GM18511 (cell line): ENCODE data around the gene MITF.

Experiments
- ATAC-seq: cut with Tn5 transposase; IDR thresholded peaks from one replicate; pipeline ENCODE4 v1.9.1; 2021; ENCODE audit warnings: mild to moderate bottlenecking, moderate library complexity; ENCODE audit not compliant: unreplicated experiment

Gene MITF, protein sequence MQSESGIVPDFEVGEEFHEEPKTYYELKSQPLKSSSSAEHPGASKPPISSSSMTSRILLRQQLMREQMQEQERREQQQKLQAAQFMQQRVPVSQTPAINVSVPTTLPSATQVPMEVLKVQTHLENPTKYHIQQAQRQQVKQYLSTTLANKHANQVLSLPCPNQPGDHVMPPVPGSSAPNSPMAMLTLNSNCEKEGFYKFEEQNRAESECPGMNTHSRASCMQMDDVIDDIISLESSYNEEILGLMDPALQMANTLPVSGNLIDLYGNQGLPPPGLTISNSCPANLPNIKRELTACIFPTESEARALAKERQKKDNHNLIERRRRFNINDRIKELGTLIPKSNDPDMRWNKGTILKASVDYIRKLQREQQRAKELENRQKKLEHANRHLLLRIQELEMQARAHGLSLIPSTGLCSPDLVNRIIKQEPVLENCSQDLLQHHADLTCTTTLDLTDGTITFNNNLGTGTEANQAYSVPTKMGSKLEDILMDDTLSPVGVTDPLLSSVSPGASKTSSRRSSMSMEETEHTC

DNA sequence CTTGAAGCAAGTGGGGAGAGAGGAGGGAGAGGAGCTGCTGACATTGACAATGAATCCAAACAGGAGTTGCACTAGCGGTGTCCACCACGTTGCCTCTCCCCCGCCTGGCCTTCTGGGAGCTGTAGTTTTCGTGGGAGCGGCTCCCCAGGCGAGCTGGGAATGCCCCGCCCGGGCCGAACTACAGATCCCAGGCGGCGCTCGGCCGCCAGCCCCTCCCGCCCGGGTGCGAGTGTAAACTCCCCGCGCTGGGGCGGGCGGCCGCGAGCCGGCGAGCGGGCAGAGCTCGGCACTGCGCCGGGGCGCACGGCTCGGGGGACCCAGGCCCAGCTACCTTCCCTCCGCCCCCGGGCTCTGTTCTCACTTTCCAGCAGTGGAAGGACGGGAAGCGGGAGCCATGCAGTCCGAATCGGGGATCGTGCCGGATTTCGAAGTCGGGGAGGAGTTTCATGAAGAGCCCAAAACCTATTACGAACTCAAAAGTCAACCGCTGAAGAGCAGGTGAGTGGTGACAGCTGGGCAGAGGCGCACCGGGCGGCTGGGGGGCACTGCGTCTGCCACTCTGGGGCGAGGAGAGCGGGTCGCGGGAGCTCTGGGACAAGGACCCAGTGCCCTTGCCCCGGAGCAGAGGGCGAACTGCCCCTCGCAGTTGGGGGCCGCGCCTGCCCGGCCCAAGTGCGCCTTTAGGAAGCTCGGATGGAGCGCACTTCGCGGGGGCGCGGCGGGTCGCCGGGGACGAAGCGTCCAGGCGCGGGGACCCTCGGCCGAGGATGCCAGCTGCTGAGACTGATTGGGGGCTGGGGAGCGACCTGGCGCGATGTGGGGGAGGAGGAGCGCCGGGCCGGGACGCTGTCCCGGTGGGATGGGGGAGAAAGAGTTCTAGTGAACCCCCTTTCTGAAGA is at the start of gene MITF:
Gene MITF (plus strand): TSS at position 261 of the 899 bp plus-strand sequence. CDS start 134 bp downstream, at position 395.
- peak; percentile 96 for ATAC-seq

DNA sequence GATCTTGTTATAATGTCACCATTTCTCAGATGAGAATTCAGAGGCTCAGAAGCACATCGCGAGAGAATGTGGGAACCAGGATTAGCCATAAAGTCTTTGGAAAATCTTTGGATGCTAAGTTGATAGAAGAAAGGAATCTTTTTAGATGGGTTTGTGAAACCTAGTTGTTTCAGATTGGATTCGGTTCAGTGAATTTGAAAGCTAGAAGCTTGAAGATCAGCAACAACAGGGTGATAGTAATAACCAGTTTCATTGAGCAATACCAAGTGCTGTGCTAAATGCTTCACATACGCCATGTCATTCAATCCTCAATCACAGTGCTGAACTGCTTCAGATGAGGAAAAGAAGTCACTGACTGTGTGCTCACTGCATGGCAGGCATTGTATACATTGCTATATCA is 47.4 kb upstream of the MITF start:
- no peak for ATAC-seq

GRCh38 chr3:69692761-69693160 is 46.5 kb upstream of the MITF start:
- ATAC-seq = no peak

- no peak for ATAC-seq
Observed at GRCh38 chr3:69695443-69695842, 43.8 kb upstream of the MITF start.

DNA sequence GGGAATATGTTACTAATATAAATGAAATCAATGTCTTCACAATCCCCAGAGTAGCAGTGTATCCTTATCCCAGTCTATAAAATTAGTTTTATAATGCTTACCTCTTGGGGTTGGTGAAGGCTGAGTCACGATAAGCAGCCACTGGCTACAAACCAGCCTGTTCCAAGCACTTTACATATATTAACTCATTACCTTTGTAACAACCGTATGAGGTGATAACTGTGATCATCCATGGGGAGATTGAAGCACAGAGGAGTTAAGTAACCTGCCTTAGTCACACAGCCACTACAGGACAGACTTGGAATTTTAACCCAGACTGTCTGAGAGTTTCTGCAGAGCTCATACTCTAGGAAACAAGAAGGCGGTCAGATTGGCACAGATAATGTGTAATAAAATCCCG is 43.3 kb upstream of the MITF start:
- ATAC-seq = no peak

DNA sequence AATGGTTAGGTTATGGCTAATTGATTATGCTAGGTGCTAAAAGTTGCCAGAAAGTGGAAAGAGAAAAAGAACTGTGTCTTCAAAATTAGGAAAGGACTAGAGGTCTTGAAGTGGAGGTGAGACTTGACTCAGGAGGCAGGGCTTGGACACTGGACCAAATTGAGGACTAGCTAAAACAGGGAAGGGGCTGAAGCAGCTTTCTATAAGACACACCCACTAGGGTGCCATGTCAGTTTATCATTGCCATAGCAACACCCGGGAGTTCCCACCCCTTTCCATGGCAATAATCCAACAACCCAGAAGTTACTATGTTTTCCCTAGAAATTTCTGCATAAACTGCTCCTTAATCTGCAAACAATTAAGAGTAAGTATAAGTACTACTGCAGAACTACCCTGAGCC is 42.9 kb upstream of the MITF start:
- ATAC-seq = no peak

DNA sequence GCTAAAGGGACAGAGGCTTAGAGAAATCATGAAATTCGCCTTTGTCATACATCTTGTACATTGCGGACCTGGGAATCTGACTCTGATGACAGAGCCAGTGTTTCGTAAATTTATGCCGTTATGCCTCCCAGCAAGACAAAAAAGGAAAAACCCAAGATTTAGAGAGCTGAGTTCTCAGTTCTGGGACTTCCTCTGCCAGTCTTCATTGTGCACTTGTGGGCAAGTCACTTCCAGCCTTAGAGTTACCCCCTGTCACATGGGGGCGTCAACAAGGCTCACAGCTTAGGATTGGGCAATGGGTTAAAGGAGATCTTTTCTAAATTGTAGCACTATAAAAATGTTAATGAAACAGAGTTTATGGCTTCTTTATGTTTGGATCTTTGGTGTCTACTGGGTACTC is 41.9 kb upstream of the MITF start:
- no peak for ATAC-seq

DNA sequence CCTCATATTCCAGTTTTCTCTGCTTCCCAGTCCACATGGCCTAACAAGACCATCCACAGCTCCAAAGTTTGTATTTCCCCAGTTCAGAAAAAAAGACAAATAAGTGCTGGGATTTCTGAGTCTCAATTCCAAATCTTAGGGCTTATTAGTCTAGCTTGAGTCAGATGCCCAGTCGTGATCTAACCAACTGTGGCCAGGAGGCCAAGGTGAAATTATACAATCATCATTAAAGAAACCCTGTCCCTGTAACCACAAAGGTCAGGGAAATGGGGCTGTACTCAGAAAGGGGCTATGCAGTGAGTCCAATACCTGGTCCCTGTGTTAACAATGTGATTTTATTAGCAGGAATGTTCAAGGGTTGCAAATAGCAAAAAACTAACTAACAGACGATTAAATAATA is 40.5 kb upstream of the MITF start:
- ATAC-seq = no peak

- no peak for ATAC-seq
Observed at GRCh38 chr3:69699183-69699582, 40.1 kb upstream of the MITF start.

DNA sequence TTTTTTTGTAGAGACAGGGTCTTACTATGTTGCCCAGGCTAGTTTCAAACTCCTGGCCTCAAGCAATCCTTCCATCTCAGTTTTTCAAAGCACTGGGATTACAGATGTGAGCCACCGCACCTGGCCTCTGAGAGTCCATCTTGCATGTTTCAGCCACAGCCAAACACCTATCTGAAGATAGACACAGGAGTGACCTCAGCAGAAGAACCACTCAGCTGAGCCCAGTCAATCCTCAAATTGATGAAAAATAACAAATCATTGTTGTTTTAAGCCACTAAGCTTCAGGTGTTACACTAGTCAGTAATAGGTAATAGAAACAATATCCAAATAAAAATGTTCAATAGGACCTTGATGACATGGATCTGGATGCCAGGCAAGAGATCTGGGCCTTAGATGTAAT is 38.3 kb upstream of the MITF start:
- no peak for ATAC-seq

- ATAC-seq = peak; percentile 45
Observed at GRCh38 chr3:69710153-69710977, 28.9 kb upstream of the MITF start.

GRCh38 chr3:69712269-69712668 is 27.0 kb upstream of the MITF start:
- ATAC-seq = no peak

GRCh38 chr3:69712933-69713332 is 26.3 kb upstream of the MITF start:
- no peak for ATAC-seq

DNA sequence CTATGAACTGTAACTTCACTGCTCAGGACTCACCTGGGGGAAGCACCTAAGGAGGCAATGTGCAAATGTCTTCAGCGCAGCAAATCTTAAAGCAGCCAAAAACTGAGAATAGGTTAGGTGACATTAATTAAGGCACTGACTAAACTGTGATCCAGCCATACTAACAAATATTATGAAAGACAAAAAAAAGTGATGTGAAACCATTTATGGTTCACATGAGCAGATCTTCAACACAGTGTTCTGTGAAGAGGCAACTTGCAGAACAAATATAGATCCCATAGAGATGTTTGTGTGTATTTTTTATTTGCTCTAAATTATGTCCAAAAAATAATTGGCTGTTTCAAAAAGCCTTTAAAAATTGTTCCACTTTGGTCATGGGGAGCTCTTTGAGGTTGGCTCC is 24.1 kb upstream of the MITF start:
- no peak for ATAC-seq

- ATAC-seq = no peak
Observed at GRCh38 chr3:69716119-69716518, 23.1 kb upstream of the MITF start.

- no peak for ATAC-seq
Observed at GRCh38 chr3:69718866-69719586, 20.2 kb upstream of the MITF start.

DNA sequence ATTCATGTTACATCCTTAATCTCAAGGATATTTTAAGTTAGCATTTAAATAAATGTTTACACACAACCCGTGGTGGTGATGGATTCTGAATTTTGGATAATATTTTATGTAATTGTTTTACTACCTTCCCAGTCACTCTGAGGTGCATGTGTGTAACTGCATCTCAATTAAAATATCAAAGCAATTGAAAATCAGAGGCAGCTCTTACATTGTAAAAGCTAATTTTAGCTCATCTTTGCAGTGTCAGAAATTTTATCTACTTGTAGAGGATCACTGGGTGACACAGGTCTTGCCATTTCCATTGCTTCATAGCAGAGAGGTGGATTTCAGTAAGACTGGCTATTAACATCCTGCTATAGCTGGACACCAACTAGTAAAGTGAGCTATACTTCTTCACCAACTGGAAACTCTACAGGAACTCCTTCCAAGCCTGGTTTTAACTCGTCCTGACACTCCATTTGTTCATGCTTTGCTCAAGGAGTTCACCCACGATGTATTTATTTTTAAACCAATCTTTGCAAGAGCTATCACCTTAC is 19.6 kb upstream of the MITF start:
- ATAC-seq = no peak

GRCh38 chr3:69720824-69721223 is 18.4 kb upstream of the MITF start:
- ATAC-seq = no peak

DNA sequence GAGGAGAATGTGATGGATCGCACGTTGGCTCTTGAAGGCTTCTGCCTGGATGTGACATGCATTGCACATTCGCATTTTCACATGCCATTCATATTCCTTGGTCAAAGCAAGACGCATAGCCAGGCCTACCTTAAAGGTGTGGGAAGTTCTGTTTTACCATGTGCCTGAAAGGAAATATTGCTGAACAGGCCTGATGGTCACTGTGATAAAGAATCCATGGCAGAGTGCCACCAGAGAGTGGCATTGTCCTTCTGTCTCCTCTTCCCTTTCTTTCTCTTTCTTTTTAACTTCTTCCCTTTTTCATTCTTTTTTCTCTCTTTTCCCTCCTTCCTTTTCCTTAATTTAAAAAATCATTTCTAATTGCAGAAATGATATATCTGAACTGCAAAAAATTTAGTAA is 15.9 kb upstream of the MITF start:
- no peak for ATAC-seq
